Spleen (tissue), 7 donors: ENCODE results near the gene COBL.

ENCODE experiments used
- POLR2A ChIP-seq, 3 donors: fragments of 450-650 bp; IDR thresholded peaks; one replicate each; pipeline ENCODE4 v1.5.1; 2017; ENCODE audit warnings: antibody characterized with exemption in 3 of 3, mild to moderate bottlenecking in 1 of 3
- POLR2AphosphoS5 ChIP-seq, 3 donors: sonication (generic); formaldehyde crosslinking; IDR thresholded peaks; one replicate each; pipeline ENCODE4 v1.5.1; 2017; ENCODE audit warnings: antibody characterized with exemption in 3 of 3
- TF ChIP-seq, protein P1 (sequence below), 11 experiments: fragments of 200-600 bp in 7 of 11; fragments of 450-650 bp in 4 of 11; sonication (generic) in 4 of 11; IDR thresholded peaks in 8 of 11; conservative IDR thresholded peaks in 3 of 11; 1 replicate in 7 of 11; 2 replicates in 4 of 11; pipeline versions ENCODE4 v1.4.0 to v1.8.0; 2016 to 2021; ENCODE audit warnings: antibody characterized with exemption in 11 of 11, inconsistent platforms in 4 of 11, mild to moderate bottlenecking in 1 of 11
- donor health status: DM: no; HTN: no; CAD: no; lungs with moderate emphysema.
- donor health status: DM: no; HTN: no; CAD: no.
- donor health status: DM: no; HTN: no; CAD: no.

- no peak for TF ChIP-seq POLR2A (IDR thresholded peaks at IDR 0.05)
- TF ChIP-seq, protein P1, sequence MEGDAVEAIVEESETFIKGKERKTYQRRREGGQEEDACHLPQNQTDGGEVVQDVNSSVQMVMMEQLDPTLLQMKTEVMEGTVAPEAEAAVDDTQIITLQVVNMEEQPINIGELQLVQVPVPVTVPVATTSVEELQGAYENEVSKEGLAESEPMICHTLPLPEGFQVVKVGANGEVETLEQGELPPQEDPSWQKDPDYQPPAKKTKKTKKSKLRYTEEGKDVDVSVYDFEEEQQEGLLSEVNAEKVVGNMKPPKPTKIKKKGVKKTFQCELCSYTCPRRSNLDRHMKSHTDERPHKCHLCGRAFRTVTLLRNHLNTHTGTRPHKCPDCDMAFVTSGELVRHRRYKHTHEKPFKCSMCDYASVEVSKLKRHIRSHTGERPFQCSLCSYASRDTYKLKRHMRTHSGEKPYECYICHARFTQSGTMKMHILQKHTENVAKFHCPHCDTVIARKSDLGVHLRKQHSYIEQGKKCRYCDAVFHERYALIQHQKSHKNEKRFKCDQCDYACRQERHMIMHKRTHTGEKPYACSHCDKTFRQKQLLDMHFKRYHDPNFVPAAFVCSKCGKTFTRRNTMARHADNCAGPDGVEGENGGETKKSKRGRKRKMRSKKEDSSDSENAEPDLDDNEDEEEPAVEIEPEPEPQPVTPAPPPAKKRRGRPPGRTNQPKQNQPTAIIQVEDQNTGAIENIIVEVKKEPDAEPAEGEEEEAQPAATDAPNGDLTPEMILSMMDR (IDR thresholded peaks at IDR 0.05 in 8 of 11, conservative IDR thresholded peaks at IDR 0.05 in 3 of 11) = no peak
- TF ChIP-seq POLR2AphosphoS5 (IDR thresholded peaks at IDR 0.05) = no peak
Measured at GRCh38 chr7:51005074-51005473, 311.5 kb downstream of the COBL start.
